NCI-H2196 (cell line): ENCODE data around the gene OR52B2.

Source experiments
- DNase-seq: peaks from one replicate; lab custom pipeline; 2025; ENCODE audit not compliant: unreplicated experiment; lab: John Stamatoyannopoulos, UW

Gene OR52B2

GRCh38 chr11:6170226-6170625 is at the start of gene OR52B2:
TSS of gene OR52B2 (minus strand) at chr11:6170326. CDS start at chr11:6170326, 0 bp downstream.
- no peak for DNase-seq

DNA sequence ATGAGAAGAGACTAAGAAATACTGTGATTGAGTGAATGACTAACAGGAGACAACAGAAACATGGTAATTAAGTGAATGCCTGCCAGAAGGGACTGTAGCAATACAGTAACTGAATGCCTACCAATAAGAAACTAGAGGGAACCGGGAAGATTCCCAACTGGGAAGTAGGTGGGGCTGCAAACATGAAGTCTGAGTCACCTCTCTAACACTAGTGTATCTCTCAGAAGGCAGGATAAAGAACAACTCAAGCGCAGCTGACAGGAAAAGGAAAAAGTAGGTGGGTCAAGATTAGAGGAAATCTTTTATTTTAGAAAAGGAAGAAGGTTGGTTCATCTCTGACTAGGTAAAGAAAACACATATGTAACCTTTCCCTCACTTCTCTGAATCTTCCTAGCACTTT is 49.2 kb upstream of the OR52B2 start:
- DNase-seq, result no peak

GRCh38 chr11:6217722-6218121 is 47.6 kb upstream of the OR52B2 start:
- no peak for DNase-seq

GRCh38 chr11:6216501-6216900 is 46.4 kb upstream of the OR52B2 start:
- DNase-seq, result no peak

DNA sequence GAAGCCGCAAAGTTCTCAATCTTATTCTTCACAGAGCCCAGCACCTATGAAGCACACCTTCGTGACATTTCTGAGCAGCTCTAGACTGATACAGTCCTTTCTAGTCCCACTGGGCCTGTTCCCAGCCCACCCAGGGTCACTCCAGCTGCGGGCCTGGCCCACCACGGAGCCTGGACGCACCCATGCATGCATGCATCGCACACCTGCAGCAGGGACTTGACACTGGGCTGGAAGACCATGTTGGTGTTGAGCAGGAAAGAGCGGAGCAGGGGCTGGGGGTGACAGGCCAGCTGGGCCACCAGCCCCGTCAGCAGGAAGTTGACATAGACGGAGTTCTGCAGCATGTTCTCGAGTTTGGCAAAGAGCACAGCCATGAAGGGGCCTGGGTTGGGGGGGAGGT is 44.4 kb upstream of the OR52B2 start:
- no peak for DNase-seq

DNA sequence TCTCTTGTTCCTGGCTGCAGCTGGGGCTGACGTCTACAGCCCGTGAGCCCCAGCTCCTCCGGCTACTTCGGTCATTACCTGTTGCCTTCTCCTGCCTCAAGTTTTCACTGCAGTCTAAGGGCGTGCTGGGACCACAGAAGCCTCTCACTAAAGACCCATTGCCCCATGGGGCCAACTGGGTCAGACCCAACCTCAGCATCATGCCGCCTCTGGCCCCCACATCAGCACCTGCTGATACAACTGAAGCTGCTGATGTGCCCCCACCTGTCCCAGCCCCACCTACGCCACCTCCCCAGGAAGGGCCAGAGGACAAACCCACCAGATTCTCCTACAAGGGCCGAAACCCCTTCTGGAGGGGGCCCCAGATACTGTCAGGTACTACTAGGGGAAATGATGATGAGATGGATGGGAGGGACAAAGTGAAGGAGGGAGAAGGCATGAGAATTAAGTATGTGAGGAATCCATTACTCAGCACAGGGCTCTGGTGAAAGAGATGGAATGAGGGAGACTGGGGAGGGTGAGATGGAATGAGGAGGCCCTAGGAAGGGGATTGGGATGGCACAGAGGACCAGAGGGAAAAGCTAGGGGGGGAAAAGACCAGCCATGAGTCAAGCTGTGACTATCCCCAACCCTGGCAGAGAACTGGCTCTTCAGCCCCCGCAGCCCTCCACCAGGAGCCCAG is 40.3 kb upstream of the OR52B2 start:
- no peak for DNase-seq

DNA sequence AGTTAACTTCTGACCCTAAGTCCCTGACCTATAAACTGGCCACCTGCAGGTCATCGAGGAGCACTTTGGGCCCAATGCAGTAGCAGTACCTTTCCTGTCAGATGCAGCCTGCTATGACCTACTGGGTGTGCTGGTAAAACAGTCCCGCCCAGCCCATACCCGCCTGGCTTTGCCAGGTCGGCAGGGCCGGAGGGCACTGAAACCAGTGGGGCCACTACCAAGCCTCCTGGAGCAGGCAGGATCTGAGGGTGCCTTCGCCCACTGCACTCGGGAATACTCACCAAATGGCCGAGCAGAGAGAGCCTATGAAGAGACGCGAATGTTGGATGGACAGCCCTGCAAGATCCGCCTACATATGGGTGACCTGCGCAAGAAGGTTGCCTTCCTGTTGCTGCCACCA is 39.7 kb upstream of the OR52B2 start:
- no peak for DNase-seq

- DNase-seq, result no peak
Measured at GRCh38 chr11:6206456-6207180, 36.5 kb upstream of the OR52B2 start.

DNA sequence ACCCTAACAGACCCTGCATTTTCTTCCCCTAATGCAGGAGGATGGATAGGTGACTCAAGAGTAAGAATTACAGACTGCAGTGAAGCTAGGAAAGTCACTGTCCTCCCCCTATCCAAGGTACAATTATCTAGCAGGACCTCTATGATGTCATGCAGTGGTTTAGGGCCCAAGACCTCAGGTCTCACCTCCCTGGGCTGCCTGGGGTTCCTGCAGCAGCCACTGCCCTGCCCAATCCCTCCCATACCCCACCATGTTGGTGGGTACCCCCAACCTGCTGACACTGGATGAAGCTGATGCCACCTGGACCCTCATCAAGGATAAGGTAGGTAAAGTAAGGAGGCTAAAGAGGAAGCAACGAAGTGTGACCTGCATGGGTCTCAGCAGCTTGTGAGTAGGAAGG is 35.2 kb upstream of the OR52B2 start, which contains the start of gene C11orf42:
C11orf42 (plus strand) TSS at position 192 of the 400 bp plus-strand sequence; CDS start at position 251, 59 bp downstream.
- DNase-seq, result no peak

DNA sequence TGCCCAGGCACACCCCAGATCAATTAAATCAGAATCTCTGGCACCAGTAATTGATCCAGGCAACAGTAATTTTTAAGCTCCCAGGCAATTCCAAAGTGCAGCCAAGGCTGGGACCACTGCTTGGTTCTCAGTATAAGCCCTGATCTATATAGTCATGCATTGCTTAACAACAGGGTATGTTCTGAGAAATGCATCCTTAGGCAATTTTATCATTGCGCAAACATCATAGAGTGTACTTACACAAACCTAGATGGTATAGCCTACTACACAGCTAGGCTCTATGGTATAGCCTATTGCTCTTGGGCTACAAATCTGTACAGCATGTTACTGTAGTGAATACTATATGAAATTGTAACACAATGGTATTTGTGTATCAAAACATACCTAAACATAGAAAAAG is 34.6 kb upstream of the OR52B2 start:
- no peak for DNase-seq

- no peak for DNase-seq
Measured at GRCh38 chr11:6203327-6203726, 33.2 kb upstream of the OR52B2 start.

DNA sequence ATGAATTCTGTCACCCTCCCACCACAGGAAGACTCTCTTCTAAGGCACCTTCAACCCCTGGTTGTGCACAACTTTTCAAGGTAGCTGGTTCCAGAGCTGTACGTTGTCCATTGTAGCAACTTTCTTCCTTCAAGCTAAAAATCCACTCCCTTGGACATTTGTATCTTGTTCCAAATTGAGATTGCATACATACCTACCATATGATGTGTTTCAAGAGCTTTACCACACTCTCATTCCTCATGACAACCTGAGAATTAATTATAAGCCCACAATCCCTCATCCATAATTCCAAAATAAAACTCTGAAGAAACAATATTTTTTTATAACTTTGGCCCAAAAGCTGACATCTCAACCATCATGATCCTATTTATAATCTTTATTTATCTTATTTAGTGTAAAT is 31.9 kb upstream of the OR52B2 start:
- DNase-seq, result no peak

DNA sequence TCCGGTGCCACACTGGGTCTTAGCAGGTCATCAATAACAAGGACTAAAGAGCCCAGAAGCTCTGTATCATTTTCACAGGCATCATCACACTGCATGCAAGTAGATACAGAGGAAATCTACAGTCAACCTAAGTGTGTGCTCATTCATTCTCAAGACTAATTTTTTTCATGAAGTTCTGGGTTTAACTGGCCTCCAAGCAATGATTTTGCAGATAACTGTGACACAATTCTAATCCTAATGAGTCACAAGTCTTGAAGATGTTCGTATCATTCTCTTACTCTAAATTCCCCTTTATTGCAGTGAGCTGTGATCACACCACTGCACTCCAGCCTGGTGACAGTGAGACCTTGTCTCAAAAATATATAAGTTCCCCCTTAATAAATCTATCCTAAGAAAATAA is 31.4 kb upstream of the OR52B2 start:
- DNase-seq, result no peak

- no peak for DNase-seq
Measured at GRCh38 chr11:6200975-6201374, 30.8 kb upstream of the OR52B2 start.

DNA sequence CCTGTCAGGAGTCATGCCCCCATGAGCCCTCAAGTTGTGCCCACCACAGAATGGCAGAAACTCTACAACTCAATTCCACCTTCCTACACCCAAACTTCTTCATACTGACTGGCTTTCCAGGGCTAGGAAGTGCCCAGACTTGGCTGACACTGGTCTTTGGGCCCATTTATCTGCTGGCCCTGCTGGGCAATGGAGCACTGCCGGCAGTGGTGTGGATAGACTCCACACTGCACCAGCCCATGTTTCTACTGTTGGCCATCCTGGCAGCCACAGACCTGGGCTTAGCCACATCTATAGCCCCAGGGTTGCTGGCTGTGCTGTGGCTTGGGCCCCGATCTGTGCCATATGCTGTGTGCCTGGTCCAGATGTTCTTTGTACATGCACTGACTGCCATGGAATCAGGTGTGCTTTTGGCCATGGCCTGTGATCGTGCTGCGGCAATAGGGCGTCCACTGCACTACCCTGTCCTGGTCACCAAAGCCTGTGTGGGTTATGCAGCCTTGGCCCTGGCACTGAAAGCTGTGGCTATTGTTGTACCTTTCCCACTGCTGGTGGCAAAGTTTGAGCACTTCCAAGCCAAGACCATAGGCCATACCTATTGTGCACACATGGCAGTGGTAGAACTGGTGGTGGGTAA is 29.2 kb upstream of the OR52B2 start, which contains the start of gene OR52W1:
OR52W1 (plus strand) TSS at position 51 of the 637 bp plus-strand sequence; CDS start at position 51, 0 bp downstream.
- no peak for DNase-seq

GRCh38 chr11:6197466-6198200 is 27.5 kb upstream of the OR52B2 start:
- DNase-seq, result no peak

- no peak for DNase-seq
Measured at GRCh38 chr11:6196396-6196795, 26.3 kb upstream of the OR52B2 start.

DNA sequence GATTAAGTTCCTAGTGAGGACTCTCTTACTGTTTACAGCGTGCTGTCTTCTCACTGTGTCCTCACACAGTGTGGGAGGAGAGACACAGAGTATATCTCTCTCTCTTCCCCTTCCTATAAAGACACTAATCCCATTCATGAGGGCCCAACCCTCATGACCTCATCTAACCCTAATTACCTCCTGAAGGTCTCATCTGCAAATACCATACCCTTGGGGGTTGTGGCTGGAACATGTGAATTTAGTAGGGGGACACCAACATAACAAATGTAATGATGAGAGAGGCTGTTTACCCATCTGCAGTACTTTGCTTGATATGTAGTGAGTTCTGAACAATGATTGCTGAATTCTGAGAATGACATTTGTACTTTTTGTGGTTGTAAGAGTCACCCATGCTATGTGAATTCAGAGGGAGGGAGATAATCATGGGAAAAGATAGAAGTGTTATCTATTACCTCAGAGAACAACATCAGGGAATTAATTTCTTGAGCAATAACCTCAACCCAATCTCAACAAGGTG is 24.0 kb upstream of the OR52B2 start:
- no peak for DNase-seq

DNA sequence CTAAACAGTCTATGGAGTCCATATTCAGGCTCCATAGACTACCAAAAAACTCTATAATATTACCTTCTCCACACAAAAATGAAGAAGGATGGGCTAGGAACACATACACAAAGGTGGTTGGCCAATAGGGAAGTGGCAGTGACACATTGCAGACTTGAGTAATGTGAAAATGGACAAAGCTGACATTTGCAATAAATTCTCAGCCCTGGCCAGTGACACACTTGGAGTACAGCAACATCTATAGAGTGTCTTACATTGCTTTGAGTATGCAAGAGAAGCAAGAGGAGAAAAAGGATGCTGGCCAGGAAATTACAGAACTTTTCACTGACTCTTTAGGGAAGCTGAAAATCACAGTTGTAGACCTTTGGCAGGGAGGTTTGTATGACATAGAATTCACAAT is 21.6 kb upstream of the OR52B2 start:
- no peak for DNase-seq

DNA sequence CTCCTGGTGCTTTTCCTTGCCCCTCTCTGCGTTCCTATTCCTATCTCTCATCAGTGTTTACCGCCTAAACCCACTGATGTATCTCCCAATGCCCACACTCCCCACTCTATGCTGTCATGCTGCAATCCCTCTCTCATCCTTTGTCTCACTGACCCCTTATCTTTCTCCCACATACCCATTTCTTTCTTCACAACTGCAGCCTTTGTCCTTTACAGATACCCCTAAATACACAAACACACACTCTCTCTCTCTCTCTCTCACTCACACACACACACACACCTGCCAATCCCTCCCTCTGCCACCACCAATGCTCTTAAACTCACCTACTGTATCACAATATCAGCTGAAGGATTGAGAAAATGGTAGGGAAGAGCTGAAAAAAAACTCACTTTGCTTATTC is 5.3 kb upstream of the OR52B2 start:
- DNase-seq, result no peak
